Stomach (tissue), 4 donors: ENCODE data around the gene PCBP3.

Source experiments
- CTCF ChIP-seq, 7 experiments: fragments of 450-650 bp in 4 of 7; fragments of 200-600 bp in 3 of 7; sonication (generic) in 3 of 7; IDR thresholded peaks; one replicate each; pipeline ENCODE4 v1.5.1; 2016 to 2019; ENCODE audit warnings: antibody characterized with exemption in 7 of 7, control low read depth in 2 of 7, mild to moderate bottlenecking in 1 of 7
- EP300 ChIP-seq: sonication (generic); formaldehyde crosslinking; IDR thresholded peaks from one replicate; pipeline ENCODE4 v1.6.1; 2017; ENCODE audit warnings: antibody characterized with exemption
- POLR2A ChIP-seq, 4 donors: fragments of 450-650 bp; IDR thresholded peaks; one replicate each; pipeline ENCODE4 v1.6.1; 2016; ENCODE audit warnings: antibody characterized with exemption in 4 of 4, control low read depth in 2 of 4, mild to moderate bottlenecking in 1 of 4, moderate library complexity in 1 of 4
- POLR2AphosphoS5 ChIP-seq, 3 donors: sonication (generic); formaldehyde crosslinking; IDR thresholded peaks; one replicate each; pipeline ENCODE4 v1.6.1; 2016; ENCODE audit warnings: antibody characterized with exemption in 3 of 3

- no peak for TF ChIP-seq CTCF (IDR thresholded peaks at IDR 0.05)
- TF ChIP-seq POLR2AphosphoS5 (IDR thresholded peaks at IDR 0.05): no peak
- TF ChIP-seq POLR2A (IDR thresholded peaks at IDR 0.05): no peak
- TF ChIP-seq EP300: no peak
Observed at GRCh38 chr21:45838634-45839033, 195.1 kb downstream of the PCBP3 start.
